Panc1 (cell line): ENCODE data around the gene COX7A1.

Experiments
- CTCF ChIP-seq: fragments of 450-650 bp; IDR thresholded peaks from 2 replicates; pipeline ENCODE4 v1.5.1; 2017; ENCODE audit warnings: mild to moderate bottlenecking
- POLR2AphosphoS5 ChIP-seq: IDR thresholded peaks from 2 replicates; pipeline ENCODE4 v1.6.1; 2012; ENCODE audit warnings: mild to moderate bottlenecking, low read depth, low read length, moderate library complexity
- REST ChIP-seq, 2 experiments: IDR thresholded peaks; 2 replicates each; pipeline ENCODE4 v1.6.1; 2011 to 2012; ENCODE audit warnings: low read depth in 2 of 2, control low read depth in 1 of 2, low read length in 1 of 2, mild to moderate bottlenecking in 1 of 2, moderate library complexity in 1 of 2; ENCODE audit not compliant: insufficient read depth in 1 of 2
- SIN3A ChIP-seq: IDR thresholded peaks from 2 replicates; pipeline ENCODE4 v1.6.1; 2012; ENCODE audit warnings: low read depth, mild to moderate bottlenecking, low read length, moderate library complexity, borderline replicate concordance; ENCODE audit not compliant: insufficient read depth

- TF ChIP-seq CTCF (no peak), POLR2AphosphoS5 (no peak), REST (IDR thresholded peaks at IDR 0.05; ENCODE audit: insufficient read depth in 1 of 2, low read depth in 2 of 2, low read length in 1 of 2) (no peak), SIN3A (no peak)
Measured at GRCh38 chr19:36112678-36113077, 39.6 kb downstream of the COX7A1 start.
